Cardiac fibroblast (primary cell): ENCODE measurements around the gene LRMDA.

Experiments
- DNase-seq, 2 donors: peaks; one replicate each; pipeline versions ENCODE4 v3.0.0 to v3.0.0-alpha.2; 2010; ENCODE audit warnings: low read depth in 2 of 2
- H3K4me3 ChIP-seq, 2 donors: replicated peaks in 1 of 2; 1 replicate in 1 of 2; 2 replicates in 1 of 2; pipeline ENCODE4 v1.5.1; 2011; ENCODE audit warnings: low read depth in 2 of 2, low read length in 2 of 2, mild to moderate bottlenecking in 2 of 2, moderate library complexity in 1 of 2
- TF ChIP-seq, protein P1 (sequence below): IDR thresholded peaks from one replicate; pipeline ENCODE4 v1.5.1; 2011; ENCODE audit warnings: low read depth, mild to moderate bottlenecking, low read length, inconsistent platforms

LRMDA gene

DNA sequence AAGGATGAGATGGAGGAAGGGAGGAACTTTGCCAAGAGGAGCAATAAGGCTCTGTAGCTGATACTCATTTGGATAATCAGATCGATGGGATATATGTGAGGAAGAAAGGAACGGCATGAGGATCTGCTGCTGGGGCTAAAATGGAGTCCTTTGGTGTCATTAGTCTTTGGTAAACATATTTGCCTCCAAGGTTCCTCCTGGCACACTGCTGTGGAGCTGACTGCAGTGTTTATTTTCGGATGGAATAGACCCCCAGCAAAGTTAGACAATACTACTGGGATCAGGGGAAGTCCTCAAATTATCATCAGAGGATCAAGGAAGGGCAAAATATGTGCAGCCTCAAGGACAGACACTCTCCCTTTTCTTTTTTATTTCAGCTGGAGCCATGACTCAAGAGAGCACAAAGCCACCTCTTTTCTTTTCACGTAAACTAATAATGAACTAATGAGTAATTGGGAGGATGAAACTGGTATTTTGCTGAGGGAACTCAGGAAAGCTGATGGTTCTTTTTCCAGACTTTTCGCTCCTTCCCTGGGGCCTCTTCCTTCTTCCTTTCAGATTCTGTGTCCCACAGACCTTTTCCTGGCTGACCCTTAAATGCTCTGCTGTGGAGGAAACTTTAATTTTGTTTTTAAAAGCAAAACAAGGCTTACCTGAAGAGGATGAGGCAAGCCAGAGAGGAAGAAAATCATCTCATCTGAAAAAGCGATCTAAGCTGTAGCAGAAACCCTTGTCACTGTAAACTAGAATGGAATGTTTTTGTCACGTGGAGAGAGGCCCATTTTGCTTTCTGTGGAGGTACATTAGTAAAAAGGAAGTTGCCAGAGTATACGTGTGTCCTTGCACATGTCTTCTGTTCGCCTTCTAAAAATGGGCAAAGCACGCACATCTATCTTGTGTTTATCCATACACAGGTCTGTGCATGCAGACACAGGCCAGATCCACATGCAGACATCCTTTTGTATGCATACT, 33.3 kb downstream of the LRMDA start:
- DNase-seq: no peak
- TF ChIP-seq, protein P1, sequence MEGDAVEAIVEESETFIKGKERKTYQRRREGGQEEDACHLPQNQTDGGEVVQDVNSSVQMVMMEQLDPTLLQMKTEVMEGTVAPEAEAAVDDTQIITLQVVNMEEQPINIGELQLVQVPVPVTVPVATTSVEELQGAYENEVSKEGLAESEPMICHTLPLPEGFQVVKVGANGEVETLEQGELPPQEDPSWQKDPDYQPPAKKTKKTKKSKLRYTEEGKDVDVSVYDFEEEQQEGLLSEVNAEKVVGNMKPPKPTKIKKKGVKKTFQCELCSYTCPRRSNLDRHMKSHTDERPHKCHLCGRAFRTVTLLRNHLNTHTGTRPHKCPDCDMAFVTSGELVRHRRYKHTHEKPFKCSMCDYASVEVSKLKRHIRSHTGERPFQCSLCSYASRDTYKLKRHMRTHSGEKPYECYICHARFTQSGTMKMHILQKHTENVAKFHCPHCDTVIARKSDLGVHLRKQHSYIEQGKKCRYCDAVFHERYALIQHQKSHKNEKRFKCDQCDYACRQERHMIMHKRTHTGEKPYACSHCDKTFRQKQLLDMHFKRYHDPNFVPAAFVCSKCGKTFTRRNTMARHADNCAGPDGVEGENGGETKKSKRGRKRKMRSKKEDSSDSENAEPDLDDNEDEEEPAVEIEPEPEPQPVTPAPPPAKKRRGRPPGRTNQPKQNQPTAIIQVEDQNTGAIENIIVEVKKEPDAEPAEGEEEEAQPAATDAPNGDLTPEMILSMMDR: no peak
- H3K4me3 ChIP-seq: no peak overlapping the region

DNA sequence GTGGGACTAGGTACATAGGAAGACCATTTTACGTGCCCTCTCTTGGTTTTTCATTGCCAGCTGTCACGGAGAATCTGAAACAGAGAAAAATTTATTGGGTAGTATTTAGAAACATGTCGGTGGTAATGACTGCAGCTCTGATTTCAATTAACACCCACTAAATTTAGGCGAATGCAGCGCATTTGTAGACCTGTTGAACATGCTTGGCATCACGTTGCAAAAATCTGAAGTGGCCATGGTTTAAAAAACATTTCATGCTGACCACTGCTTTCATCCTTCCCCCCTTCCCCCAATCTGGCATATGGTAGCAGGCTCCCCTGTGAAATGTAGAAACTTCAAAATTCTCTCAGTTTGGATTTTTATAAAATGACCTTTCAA, 34.0 kb downstream of the LRMDA start:
- no peak overlapping the region for H3K4me3 ChIP-seq
- DNase-seq: no peak
- TF ChIP-seq, protein P1: no peak

DNA sequence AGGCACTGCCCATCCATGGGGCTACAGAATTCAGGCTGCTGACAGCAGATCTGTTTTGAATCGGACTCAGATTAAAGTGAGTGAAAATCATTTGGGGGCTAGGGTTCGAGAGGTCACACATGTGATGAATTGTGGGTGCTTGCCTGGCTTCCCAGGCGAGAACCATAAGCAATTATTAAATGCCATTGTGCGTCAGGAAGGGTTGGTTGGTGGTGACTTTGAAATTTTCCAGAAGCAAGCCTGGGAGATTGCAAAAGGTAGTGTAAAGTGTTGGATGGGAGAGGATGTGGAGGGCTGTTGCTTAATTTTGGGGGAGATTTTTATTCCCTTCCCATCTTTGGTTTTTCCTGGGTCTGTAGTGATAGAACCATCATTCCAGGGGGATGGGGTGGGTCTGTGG, 34.6 kb downstream of the LRMDA start:
- TF ChIP-seq, protein P1: no peak
- DNase-seq: peak in 1 of 2 donors; percentile 7
- no peak overlapping the region for H3K4me3 ChIP-seq

DNA sequence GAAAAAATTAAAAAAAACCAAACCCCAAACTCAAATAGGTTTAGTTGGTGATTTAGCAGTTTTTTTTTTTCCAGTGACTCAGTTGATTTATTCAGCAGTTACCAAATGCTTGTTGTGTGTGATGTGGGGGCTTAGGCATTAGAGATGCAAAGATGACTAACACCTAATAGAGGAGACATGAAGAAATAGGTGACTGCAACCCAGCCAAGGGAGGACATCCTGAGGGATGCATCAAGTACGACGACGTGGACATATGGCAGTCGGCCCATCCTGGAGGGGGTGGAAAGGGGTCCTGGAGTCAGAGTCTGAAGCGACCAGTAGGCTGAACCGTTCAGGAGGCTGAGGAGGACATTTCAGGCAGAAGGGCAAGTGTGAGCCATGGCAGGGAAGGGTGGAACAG, 35.5 kb downstream of the LRMDA start:
- no peak overlapping the region for H3K4me3 ChIP-seq
- TF ChIP-seq, protein P1: no peak
- peak in 1 of 2 donors; percentile 63 for DNase-seq

DNA sequence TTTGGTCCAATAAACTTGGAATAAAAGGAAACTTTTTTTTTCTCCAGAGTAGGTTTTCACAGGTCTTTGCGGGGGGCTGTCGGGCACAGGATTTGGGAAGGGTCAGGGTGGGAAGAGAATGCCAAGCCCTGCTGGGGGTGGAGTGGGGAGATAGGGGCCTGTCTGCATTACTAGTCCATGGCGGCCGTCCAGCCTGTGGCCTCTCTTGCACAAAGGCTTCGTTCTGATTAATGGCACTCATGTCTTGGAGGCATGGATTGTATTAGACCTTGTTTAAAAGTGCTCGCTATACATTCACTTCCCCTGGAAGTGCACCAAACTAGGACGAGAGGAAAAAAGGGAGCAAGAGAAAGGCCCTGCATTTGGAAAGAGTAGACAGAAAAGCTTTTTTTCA, 37.2 kb downstream of the LRMDA start:
- no peak for DNase-seq
- no peak overlapping the region for H3K4me3 ChIP-seq
- TF ChIP-seq, protein P1: no peak

DNA sequence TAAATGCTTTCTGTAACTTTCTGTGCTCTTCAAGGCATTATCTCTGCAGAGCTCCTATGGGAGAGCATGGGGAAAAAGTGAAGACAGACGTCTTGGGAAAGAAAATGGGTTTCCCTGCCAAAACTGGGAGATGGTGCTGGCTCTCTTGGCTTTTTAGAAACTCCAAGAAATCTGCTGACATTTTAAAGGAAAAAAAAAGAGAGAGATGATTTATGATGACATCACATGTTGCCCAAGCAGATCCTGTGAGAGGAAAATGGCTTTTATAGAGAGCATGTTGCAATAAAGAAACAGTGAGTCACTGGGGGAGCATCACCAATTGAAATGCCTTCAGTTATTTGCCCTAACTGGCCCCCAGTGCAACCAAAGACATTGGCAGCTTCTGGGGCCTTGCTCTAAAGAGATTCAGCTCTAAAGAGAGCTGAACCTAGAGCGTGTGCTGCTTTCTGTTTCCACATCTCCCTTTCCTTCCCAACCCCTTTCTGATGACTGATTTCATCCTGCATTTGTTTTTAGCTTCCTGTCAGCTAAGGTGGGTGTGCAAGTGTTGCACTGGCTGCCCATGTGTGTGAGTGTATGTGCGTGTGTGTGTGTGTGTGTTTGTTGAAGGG, 37.7 kb downstream of the LRMDA start:
- no peak overlapping the region for H3K4me3 ChIP-seq
- TF ChIP-seq, protein P1: no peak
- DNase-seq: peak; percentile 95 to 96
